HTR-8/SVneo (cell line): ENCODE results near the gene PPP1R13L.
A peak's percentile ranks its signal among the peaks of the same experiment; 100 is the strongest.

Experiments used
- DNase-seq: peaks from one replicate; pipeline ENCODE4 v3.0.0; 2011; ENCODE audit warnings: low spot score, mixed read lengths; ENCODE audit not compliant: insufficient read length
- FAIRE-seq: peaks from 2 replicates; lab custom pipeline; 2011; peaks lifted over from hg19 to GRCh38; lab: Jason Lieb, UNC

The PPP1R13L gene

GRCh38 chr19:45376045-45376724 is 28.7 kb downstream of the PPP1R13L start:
- FAIRE-seq (peak; percentile 69), DNase-seq (peak; percentile 85)

GRCh38 chr19:45370410-45371204 is 34.3 kb downstream of the PPP1R13L start, which contains the start of gene ERCC2:
Gene ERCC2, minus strand, starts transcription at chr19:45370573. Its CDS starts 33 bp downstream, at chr19:45370540.
- peak; percentile 88 for FAIRE-seq
- DNase-seq: peak; percentile 100

GRCh38 chr19:45368737-45369340 is 36.0 kb downstream of the PPP1R13L start:
- FAIRE-seq: no peak
- DNase-seq: no peak

- FAIRE-seq (no peak), DNase-seq (no peak)
Observed at GRCh38 chr19:45368127-45368526, 36.7 kb downstream of the PPP1R13L start.

GRCh38 chr19:45364696-45365095 is 40.2 kb downstream of the PPP1R13L start:
- DNase-seq (no peak), FAIRE-seq (no peak)

- FAIRE-seq (no peak), DNase-seq (no peak)
Observed at GRCh38 chr19:45363861-45364459, 40.9 kb downstream of the PPP1R13L start.

GRCh38 chr19:45362291-45362690 is 42.6 kb downstream of the PPP1R13L start:
- DNase-seq: no peak
- peak; percentile 71 for FAIRE-seq

GRCh38 chr19:45361608-45362007 is 43.3 kb downstream of the PPP1R13L start:
- no peak for FAIRE-seq
- DNase-seq: no peak

GRCh38 chr19:45358213-45358792 is 46.6 kb downstream of the PPP1R13L start:
- DNase-seq (no peak), FAIRE-seq (no peak)

- DNase-seq: no peak
- FAIRE-seq: no peak
Observed at GRCh38 chr19:45357445-45357783, 47.5 kb downstream of the PPP1R13L start.

- DNase-seq: no peak
- no peak for FAIRE-seq
Observed at GRCh38 chr19:45356760-45357444, 48.0 kb downstream of the PPP1R13L start.

- FAIRE-seq (peak; percentile 31), DNase-seq (no peak)
Observed at GRCh38 chr19:45355910-45356309, 49.0 kb downstream of the PPP1R13L start.

- DNase-seq (no peak), FAIRE-seq (no peak)
Observed at GRCh38 chr19:45355402-45355801, 49.5 kb downstream of the PPP1R13L start.

- FAIRE-seq (no peak), DNase-seq (no peak)
Observed at GRCh38 chr19:45354241-45354842, 50.5 kb downstream of the PPP1R13L start.

- FAIRE-seq (no peak), DNase-seq (no peak)
Observed at GRCh38 chr19:45352914-45353796, 51.7 kb downstream of the PPP1R13L start.

- DNase-seq (no peak), FAIRE-seq (no peak)
Observed at GRCh38 chr19:45352471-45352870, 52.4 kb downstream of the PPP1R13L start.

GRCh38 chr19:45352062-45352461 is 52.8 kb downstream of the PPP1R13L start:
- DNase-seq (no peak), FAIRE-seq (no peak)

GRCh38 chr19:45351401-45351952 is 53.4 kb downstream of the PPP1R13L start:
- DNase-seq (no peak), FAIRE-seq (no peak)
